Measurements from ENCODE around the gene NAT16. TPM values are rescaled to one million over a fixed set of nuclear protein-coding genes. Genes with fewer than 3 reads are reported as not detected.

Gene NAT16
- total RNA-seq, 4 donors from 2014 or later, result not detected

DNA sequence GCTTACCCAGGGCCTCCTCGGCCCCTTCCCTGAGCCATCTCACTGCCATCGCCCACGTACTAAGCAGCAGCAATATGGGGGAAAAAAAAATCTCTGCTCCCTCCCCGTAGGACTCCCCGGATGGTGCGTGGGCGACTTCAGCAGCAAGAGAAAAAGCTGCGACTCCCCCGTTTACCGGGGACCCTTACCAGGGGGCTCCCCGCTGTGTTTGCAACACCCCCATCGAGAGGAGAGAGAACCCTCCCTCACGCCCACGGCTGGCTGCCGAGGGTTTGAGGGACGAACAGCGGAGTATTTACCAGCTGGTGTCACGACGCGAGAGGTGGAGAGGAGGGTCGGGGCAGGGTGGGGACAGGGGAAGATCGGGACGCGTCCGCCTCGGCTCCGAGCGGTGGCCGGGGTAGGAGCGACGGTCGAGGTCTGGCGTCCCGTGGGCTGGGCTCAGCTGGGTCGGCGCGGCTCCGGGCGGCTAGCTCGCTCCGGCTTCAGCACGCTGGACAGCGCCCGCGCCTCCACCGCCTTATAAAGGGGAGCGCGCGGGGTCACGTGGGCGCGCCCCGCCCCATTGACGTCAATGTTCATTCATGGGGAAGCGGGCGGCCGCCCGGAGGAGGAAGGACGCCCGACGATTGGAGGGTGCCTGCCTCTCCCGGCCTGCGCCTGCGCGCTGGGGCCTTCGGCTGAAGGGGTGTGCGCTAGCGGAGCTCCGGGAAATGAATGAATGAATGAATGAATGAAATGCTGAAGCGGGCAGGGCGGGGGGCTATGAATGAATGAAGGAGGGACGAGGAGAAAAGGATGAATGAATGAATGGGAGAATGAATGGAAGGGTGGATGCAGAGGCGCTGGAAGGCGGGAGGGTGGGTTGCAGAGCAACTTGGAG is 14.8 kb downstream of the NAT16 start, which contains the start of gene VGF:
VGF (minus strand) TSS at position 495 of the 883 bp plus-strand sequence. CDS start 726 bp downstream, outside the sequence.
- Histone ChIP-seq H3K27ac (no peak within 1 kb of the TSS), H3K4me1 (peaks cover 0 to 52% (median 30%) of the 10 kb centered on the region in 3 donors), H3K36me3 (peaks cover 0 to 14% of the 10 kb centered on the region in 2 donors), H3K27me3 (peaks cover 100% of the 10 kb centered on the region), H3K4me3 (peak within 1 kb of the TSS in 1 of 2 donors; percentile 46), H3K9me3 (no peaks in the 10 kb centered on the region)
- 3 to 8% methylated on average over 5 to 18 of the region's 74 CpGs for whole genome bisulfite sequencing, 2 donors (ENCODE audit: low coverage in 1 of 2)
- TF ChIP-seq POLR2A (IDR thresholded peaks at IDR 0.05), result no peak
- TF ChIP-seq, protein P1, sequence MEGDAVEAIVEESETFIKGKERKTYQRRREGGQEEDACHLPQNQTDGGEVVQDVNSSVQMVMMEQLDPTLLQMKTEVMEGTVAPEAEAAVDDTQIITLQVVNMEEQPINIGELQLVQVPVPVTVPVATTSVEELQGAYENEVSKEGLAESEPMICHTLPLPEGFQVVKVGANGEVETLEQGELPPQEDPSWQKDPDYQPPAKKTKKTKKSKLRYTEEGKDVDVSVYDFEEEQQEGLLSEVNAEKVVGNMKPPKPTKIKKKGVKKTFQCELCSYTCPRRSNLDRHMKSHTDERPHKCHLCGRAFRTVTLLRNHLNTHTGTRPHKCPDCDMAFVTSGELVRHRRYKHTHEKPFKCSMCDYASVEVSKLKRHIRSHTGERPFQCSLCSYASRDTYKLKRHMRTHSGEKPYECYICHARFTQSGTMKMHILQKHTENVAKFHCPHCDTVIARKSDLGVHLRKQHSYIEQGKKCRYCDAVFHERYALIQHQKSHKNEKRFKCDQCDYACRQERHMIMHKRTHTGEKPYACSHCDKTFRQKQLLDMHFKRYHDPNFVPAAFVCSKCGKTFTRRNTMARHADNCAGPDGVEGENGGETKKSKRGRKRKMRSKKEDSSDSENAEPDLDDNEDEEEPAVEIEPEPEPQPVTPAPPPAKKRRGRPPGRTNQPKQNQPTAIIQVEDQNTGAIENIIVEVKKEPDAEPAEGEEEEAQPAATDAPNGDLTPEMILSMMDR (IDR thresholded peaks at IDR 0.05), result no peak
- TF ChIP-seq EP300 (IDR thresholded peaks at IDR 0.05), result no peak
- TF ChIP-seq POLR2AphosphoS5 (IDR thresholded peaks at IDR 0.05), result peak; percentile 44
- ATAC-seq, result peak; percentile 78

DNA sequence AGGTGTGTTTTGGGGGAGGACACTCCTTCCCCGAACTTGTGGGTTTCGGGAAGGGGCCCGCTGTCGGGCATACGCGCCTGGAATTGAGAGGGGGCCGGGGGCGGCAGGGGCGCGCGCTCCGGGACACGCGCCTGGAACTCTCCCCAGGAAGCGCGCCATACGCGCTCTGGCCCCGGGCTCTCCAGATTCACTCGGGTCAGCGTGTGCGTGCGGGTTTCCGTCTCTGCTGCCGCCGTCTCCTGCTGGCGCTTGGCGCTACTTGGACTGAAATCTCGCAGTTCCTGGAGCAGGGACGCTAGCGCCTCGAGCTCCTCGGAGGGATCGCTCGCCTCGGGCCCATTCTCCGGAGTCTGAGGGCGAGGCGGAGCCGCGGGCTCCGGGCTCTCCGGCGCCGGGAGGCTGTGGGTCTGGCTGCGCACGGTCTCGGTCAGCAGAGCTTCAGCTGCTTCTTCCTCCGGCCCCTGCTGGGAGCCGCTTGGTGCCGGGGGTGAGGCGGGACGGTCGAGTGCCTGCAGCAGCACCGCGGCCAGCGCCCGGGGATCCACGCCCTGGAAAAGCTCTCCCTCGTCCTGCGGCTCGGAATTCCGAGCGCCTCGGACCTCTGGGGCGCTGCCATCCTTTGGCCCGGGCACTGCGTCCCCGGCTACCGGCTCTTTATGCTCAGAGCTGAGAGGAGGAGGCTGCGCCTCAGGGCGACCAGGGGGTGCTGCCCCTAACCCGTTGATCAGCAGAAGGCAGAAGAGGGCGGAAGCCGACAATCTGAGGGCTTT is 15.8 kb downstream of the NAT16 start:
- Histone ChIP-seq H3K27me3 (peaks cover 100% of the 10 kb centered on the region), H3K36me3 (peaks cover 0 to 25% of the 10 kb centered on the region in 2 donors), H3K9me3 (no peaks in the 10 kb centered on the region), H3K4me3 (peak overlapping the region in 1 of 2 donors; percentile 46), H3K4me1 (peaks cover 0 to 42% (median 25%) of the 10 kb centered on the region in 3 donors), H3K27ac (no peak overlapping the region)
- TF ChIP-seq, protein P1 (IDR thresholded peaks at IDR 0.05), result no peak
- TF ChIP-seq EP300 (IDR thresholded peaks at IDR 0.05) (no peak), POLR2A (IDR thresholded peaks at IDR 0.05) (no peak), POLR2AphosphoS5 (IDR thresholded peaks at IDR 0.05) (no peak)
- ATAC-seq, result no peak
- WGBS, 2 donors (ENCODE audit: low coverage in 1 of 2), result 4% methylated on average over 3 of the region's 75 CpGs; no CpG with 5 or more reads in 1 of the 2 donors

DNA sequence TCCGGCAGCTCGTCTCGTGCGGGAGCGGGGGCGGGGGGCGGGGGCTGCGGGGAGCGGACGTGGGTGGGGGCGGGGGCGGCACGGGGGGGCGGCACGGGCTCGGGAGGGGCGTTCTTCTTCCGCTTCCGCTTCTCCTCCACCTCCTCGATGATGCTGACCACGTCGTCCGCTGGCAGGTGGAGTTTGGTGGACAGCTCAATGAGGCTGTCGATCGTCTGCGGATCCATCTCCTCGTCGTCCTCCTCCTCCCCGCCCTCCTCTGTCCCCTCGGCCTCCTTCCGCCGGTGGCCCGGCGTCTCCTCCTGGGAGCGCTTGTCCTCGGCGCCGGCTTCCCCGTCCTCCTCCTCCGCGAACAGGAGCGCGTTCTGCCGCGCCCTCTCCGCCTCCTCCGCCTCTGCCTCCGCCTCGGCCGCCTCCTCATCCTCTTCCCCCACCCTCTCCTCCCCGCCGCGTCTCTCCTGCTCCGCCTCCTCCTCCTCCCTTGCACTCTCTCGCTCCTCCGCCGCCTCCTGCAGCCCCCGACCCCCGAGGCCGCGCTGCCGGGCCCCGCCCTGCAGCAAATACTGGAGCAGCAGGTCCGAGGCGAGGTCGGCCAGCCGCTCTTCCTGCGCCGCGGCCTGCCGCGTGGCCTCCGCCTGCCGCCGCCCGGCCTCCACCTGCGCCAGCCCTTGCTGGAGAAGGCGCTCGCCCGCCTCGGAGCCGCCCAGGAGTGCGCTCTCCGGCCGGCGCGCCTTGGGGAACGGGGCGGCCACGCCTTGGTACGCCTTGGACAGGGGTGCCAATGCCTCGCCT is 16.6 kb downstream of the NAT16 start:
- no peak for TF ChIP-seq POLR2A (IDR thresholded peaks at IDR 0.05)
- TF ChIP-seq, protein P1 (IDR thresholded peaks at IDR 0.05), result no peak
- TF ChIP-seq POLR2AphosphoS5 (IDR thresholded peaks at IDR 0.05), result no peak
- TF ChIP-seq EP300 (IDR thresholded peaks at IDR 0.05), result no peak
- no peaks in the 10 kb centered on the region for H3K9me3 ChIP-seq
- peaks cover 100% of the 10 kb centered on the region for H3K27me3 ChIP-seq
- no peak for ATAC-seq
- WGBS, 2 donors (ENCODE audit: low coverage in 1 of 2), result 0% methylated on average over 20 to 25 of the region's 92 CpGs
- H3K27ac ChIP-seq, result no peak overlapping the region
- peaks cover 0 to 42% (median 25%) of the 10 kb centered on the region in 3 donors for H3K4me1 ChIP-seq
- peak overlapping the region in 1 of 2 donors; percentile 46 for H3K4me3 ChIP-seq
- H3K36me3 ChIP-seq, result peaks cover 0 to 32% of the 10 kb centered on the region in 2 donors

DNA sequence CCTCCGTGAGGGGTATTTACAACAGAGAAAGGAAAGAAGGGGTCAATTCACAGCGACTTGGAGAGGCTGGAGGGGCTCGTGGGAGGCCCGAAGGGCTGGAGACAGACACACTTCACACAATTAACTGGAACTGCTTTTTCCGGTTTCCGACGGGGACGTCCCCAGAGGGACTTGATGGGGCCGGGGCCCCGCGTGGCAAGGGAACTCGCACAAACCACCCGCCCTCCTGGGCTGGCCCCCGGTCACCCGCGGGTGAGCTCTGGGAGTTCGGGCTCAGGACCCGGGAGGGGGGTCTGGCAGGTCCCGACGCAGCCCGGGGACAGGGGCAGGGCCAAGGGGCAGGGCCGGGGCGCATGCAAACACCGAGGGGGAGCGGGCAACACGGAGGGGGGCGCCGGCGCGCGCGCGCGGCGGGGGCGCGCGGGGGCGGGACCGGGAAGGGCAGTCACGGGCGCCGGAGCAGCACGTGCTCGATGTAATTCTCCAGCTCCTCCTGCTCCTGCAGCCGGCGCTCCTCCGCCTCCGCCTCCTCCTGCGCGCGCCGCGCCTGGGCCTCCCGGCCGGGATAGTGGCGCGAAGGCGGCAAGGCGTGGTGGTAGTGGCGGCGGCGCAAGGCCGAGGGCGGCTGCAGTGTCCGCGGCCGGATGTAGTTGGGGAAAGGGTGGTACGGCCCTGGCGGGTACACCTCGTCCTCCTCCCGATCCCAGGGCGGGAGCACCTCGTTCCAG is 17.4 kb downstream of the NAT16 start:
- peak; percentile 23 for ATAC-seq
- peak overlapping the region in 1 of 2 donors; percentile 46 for H3K4me3 ChIP-seq
- peaks cover 92% of the 10 kb centered on the region for H3K27me3 ChIP-seq
- no peaks in the 10 kb centered on the region for H3K9me3 ChIP-seq
- no peak for TF ChIP-seq POLR2AphosphoS5 (IDR thresholded peaks at IDR 0.05)
- TF ChIP-seq POLR2A (IDR thresholded peaks at IDR 0.05), result no peak
- TF ChIP-seq, protein P1 (IDR thresholded peaks at IDR 0.05), result no peak
- TF ChIP-seq EP300 (IDR thresholded peaks at IDR 0.05), result no peak
- H3K27ac ChIP-seq, result no peak overlapping the region
- H3K4me1 ChIP-seq, result peaks cover 0 to 42% (median 25%) of the 10 kb centered on the region in 3 donors
- WGBS, 2 donors (ENCODE audit: low coverage in 1 of 2), result 7% methylated on average over 12 of the region's 74 CpGs; no CpG with 5 or more reads in 1 of the 2 donors
- H3K36me3 ChIP-seq, result peaks cover 0 to 40% of the 10 kb centered on the region in 2 donors

All from gastroesophageal sphincter (tissue), 4 donors.